Tibial artery (tissue), 4 donors: ENCODE results near the gene TMEM30A.
A peak's percentile ranks its signal among the peaks of the same experiment; 100 is the strongest.

ENCODE experiments used
- DNase-seq, 2 donors: peaks; one replicate each; pipeline ENCODE4 v3.0.0-alpha.2; 2019
- H3K27ac ChIP-seq, 2 donors: fragments of 200-600 bp; sonication (generic) in 1 of 2; 1 replicate in 1 of 2; 2 replicates in 1 of 2; pipeline ENCODE4 v1.5.1; 2018 to 2019; ENCODE audit warnings: mild to moderate bottlenecking in 1 of 2
- H3K27me3 ChIP-seq, 2 donors: fragments of 200-600 bp; sonication (generic) in 1 of 2; one replicate each; pipeline versions ENCODE4 v1.5.1 to v1.6.0; 2016 to 2019
- H3K36me3 ChIP-seq, 3 donors: fragments of 200-600 bp; sonication (generic) in 2 of 3; one replicate each; pipeline ENCODE4 v1.5.1; 2016 to 2019; ENCODE audit warnings: mild to moderate bottlenecking in 2 of 3
- H3K4me1 ChIP-seq, 4 donors: fragments of 200-600 bp; sonication (generic) in 2 of 4; 1 replicate in 3 of 4; 2 replicates in 1 of 4; pipeline ENCODE4 v1.5.1; 2016 to 2019
- H3K4me3 ChIP-seq, 2 donors: fragments of 200-600 bp; sonication (generic) in 1 of 2; 1 replicate in 1 of 2; 2 replicates in 1 of 2; pipeline ENCODE4 v1.5.1; 2018 to 2019; ENCODE audit warnings: mild to moderate bottlenecking in 2 of 2
- H3K9me3 ChIP-seq, 3 donors: fragments of 200-600 bp; sonication (generic) in 1 of 3; one replicate each; pipeline ENCODE4 v1.5.1; 2016 to 2019
- CTCF ChIP-seq, 2 experiments: fragments of 200-600 bp in 1 of 2; fragments of 450-650 bp in 1 of 2; IDR thresholded peaks; one replicate each; pipeline ENCODE4 v1.5.1; 2017 to 2019; ENCODE audit warnings: antibody characterized with exemption in 2 of 2, mild to moderate bottlenecking in 1 of 2, moderate library complexity in 1 of 2
- intact Hi-C: fragments of 100-400 bp; cut with DNase I; formaldehyde crosslinking; loops from one replicate; pipeline ENCODE4 v1.15.0; 2023; ENCODE audit warnings: low total_unique reads

TMEM30A gene

GRCh38 chr6:75249837-75250236, 34.8 kb downstream of the TMEM30A start:
- H3K4me3 ChIP-seq = no peak overlapping the region
- peaks cover 0 to 1% (median 0%) of the 10 kb centered on the region in 4 donors for H3K4me1 ChIP-seq
- intact Hi-C loops = no loop called here
- H3K27ac ChIP-seq = no peak overlapping the region
- peaks cover 4 to 18% (median 5%) of the 10 kb centered on the region in 3 donors for H3K36me3 ChIP-seq
- TF ChIP-seq CTCF (IDR thresholded peaks at IDR 0.05) = no peak
- DNase-seq = no peak
- H3K27me3 ChIP-seq = no peaks in the 10 kb centered on the region
- no peaks in the 10 kb centered on the region for H3K9me3 ChIP-seq

DNA sequence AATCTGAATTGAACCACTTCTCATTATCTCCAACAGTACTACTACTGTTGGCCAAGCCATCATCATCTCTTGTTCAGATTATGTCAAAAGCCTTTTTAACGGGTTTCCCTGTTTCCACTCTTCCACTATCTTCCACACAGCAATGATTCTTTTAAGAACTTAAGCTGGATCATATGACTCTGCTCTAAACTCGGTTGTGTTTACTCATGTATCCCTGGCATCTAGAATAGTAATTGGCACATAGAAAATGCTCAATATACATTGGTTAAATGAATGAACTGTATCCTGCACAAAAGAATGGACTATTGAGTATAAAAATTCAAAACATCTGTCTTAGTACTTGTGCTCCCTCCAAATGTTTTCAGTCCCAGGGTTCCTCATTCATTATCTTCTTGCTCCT, 38.2 kb downstream of the TMEM30A start:
- Histone ChIP-seq H3K27ac (no peak overlapping the region), H3K4me1 (peaks cover 0 to 23% (median 6%) of the 10 kb centered on the region in 4 donors), H3K9me3 (no peaks in the 10 kb centered on the region), H3K4me3 (no peak overlapping the region), H3K36me3 (no peaks in the 10 kb centered on the region), H3K27me3 (no peaks in the 10 kb centered on the region)
- intact Hi-C loops = no loop called here
- no peak for TF ChIP-seq CTCF (IDR thresholded peaks at IDR 0.05)
- DNase-seq = no peak

DNA sequence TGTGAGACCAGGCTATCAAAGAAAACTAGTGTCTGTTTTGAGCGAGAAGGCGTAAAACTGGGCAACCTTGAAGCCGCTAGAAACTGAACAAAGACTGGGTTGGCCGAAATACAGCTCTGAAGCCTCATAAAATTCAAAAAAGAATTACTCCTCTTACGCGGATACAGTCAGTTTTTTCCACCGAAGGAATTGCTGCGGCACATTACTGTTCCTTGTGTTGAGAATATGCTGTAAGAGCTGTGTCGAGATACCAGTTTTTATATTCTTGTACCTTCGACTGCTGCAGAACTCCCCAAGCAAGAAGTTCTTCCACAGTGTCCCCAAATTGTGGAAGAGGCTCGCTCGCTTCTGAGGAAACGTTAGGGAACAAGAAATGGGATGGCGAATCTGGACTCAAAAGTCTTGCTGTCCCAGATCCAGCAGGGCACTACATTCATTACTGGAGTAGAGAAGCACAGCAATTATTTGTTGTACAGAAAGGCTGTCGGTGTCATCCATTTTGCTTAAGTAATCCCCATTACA, 40.5 kb downstream of the TMEM30A start:
- TF ChIP-seq CTCF (IDR thresholded peaks at IDR 0.05) = no peak
- H3K27ac ChIP-seq = peak overlapping the region; percentile 83 to 86
- H3K4me1 ChIP-seq = peaks cover 0 to 31% (median 11%) of the 10 kb centered on the region in 4 donors
- no peak for DNase-seq
- intact Hi-C loops = no loop called here
- peaks cover 8 to 11% (median 10%) of the 10 kb centered on the region in 3 donors for H3K36me3 ChIP-seq
- no peaks in the 10 kb centered on the region for H3K9me3 ChIP-seq
- H3K27me3 ChIP-seq = no peaks in the 10 kb centered on the region
- H3K4me3 ChIP-seq = peak overlapping the region; percentile 62 to 64

- H3K4me1 ChIP-seq = peaks cover 0 to 31% (median 11%) of the 10 kb centered on the region in 4 donors
- H3K27ac ChIP-seq = peak within 1 kb of the TSS; percentile 83 to 86
- peaks cover 14 to 17% (median 15%) of the 10 kb centered on the region in 3 donors for H3K36me3 ChIP-seq
- intact Hi-C loops = no loop called here
- no peak for TF ChIP-seq CTCF (IDR thresholded peaks at IDR 0.05)
- H3K4me3 ChIP-seq = peak within 1 kb of the TSS; percentile 62 to 64
- H3K9me3 ChIP-seq = no peaks in the 10 kb centered on the region
- DNase-seq = peak; percentile 93 to 94
- no peaks in the 10 kb centered on the region for H3K27me3 ChIP-seq
These were observed 41.1 kb downstream of the TMEM30A start, which contains the start of gene COX7A2 for GRCh38 chr6:75243333-75244062. Gene COX7A2, minus strand, starts transcription at chr6:75243801. Its CDS starts 67 bp downstream, at chr6:75243734.

DNA sequence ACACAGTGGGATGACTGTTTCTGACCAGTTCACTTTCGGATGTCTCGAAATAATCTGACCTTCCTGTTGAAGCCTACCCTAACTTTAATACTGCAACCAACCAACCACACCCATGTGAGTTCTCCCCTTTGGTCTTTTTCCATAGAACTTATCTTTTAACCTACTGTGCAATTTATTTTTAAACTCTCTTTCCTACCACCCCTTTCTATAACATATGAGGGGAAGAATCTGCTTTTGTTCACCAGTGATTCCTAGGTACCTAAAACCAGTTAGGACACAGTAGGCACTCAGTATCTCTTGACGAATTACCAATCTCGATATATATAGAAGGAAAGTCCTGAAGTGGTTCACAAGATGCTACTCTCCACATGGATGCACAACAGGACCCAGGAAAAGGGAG, 48.0 kb downstream of the TMEM30A start:
- TF ChIP-seq CTCF (IDR thresholded peaks at IDR 0.05) = no peak
- Histone ChIP-seq H3K27ac (no peak overlapping the region), H3K4me3 (no peak overlapping the region), H3K9me3 (no peaks in the 10 kb centered on the region), H3K27me3 (no peaks in the 10 kb centered on the region), H3K4me1 (peaks cover 0 to 34% (median 11%) of the 10 kb centered on the region in 4 donors), H3K36me3 (peaks cover 32 to 41% (median 35%) of the 10 kb centered on the region in 3 donors)
- intact Hi-C loops = no loop called here
- DNase-seq = no peak
